HCT116 (cell line): ENCODE results near the gene CCNC. TPM values are rescaled to one million over a fixed set of nuclear protein-coding genes. Genes with fewer than 3 reads are reported as not detected.

Source experiments
- ATAC-seq: fragments of 200-7000 bp; cut with Tn5 transposase; 2 replicates; pipeline ENCODE4 v1.9.1; 2020; ENCODE audit warnings: mild to moderate bottlenecking, moderate library complexity
- BruUV-seq: library from RNA; stranded (reverse); fragments of 400-500 nt; replicated peaks from 2 replicates; lab custom pipeline; 2021; lab: Mats Ljungman, UMichigan
- CTCF ChIA-PET: fragments of 300-600 bp; sonication (Branson Sonifier 250); formaldehyde crosslinking; loops from one replicate; lab custom pipeline; 2021; ENCODE audit warnings: antibody characterized with exemption; lab: Charles Lee
- POLR2A ChIA-PET: fragments of 300-600, 350-600 bp; sonication (Branson Sonifier 250); formaldehyde crosslinking; loops from one replicate; lab custom pipeline; 2021; ENCODE audit warnings: antibody characterized with exemption; lab: Charles Lee
- RAD21 ChIA-PET, 2 experiments: fragments of 300-600 bp; sonication (Branson Sonifier 250); formaldehyde crosslinking; loops; one replicate each; lab custom pipeline; 2023; ENCODE audit warnings: low total read pairs in 2 of 2; ENCODE audit not compliant: uncharacterized antibody in 2 of 2, unreplicated experiment in 2 of 2, low non-redundant PET in 1 of 2; lab: Charles Lee
- DNase-seq: peaks from one replicate; pipeline ENCODE4 v3.0.0-alpha.2; 2010; ENCODE audit warnings: low read depth, low spot score
- H2AFZ ChIP-seq: fragments of 200-600 bp; shearing (Covaris generic), sonication (generic); 2 replicates; pipeline ENCODE4 v1.6.1; 2017; ENCODE audit warnings: low read depth, mixed run types, mixed read lengths, antibody characterized with exemption, low read length; ENCODE audit not compliant: poor library complexity, severe bottlenecking
- H3K27ac ChIP-seq: 2 replicates; pipeline ENCODE4 v1.5.1; 2012; ENCODE audit warnings: low read depth, low read length
- H3K27me3 ChIP-seq: fragments of 200-600 bp; sonication (generic); 2 replicates; pipeline ENCODE4 v1.6.1; 2016; ENCODE audit warnings: mixed run types, low read length, mixed read lengths; ENCODE audit not compliant: insufficient read depth
- H3K36me3 ChIP-seq, 2 experiments: fragments of 200-500 bp in 1 of 2; fragments of 200-600 bp in 1 of 2; sonication (Bioruptor generic) in 1 of 2; sonication (generic) in 1 of 2; 2 replicates each; pipeline versions ENCODE4 v1.5.1 to v1.6.1; 2014 to 2016; ENCODE audit warnings: low read length in 2 of 2, inconsistent platforms in 1 of 2, mixed read lengths in 1 of 2, mixed run types in 1 of 2; ENCODE audit not compliant: insufficient read depth in 2 of 2, control insufficient read depth in 1 of 2
- H3K4me1 ChIP-seq, 2 experiments: fragments of 200-600 bp in 1 of 2; sonication (generic) in 1 of 2; 2 replicates each; pipeline versions ENCODE4 v1.5.1 to v1.6.1; 2012 to 2017; ENCODE audit warnings: low read length in 2 of 2, inconsistent platforms in 1 of 2, mild to moderate bottlenecking in 1 of 2, mixed read lengths in 1 of 2, mixed run types in 1 of 2, moderate library complexity in 1 of 2; ENCODE audit not compliant: insufficient read depth in 2 of 2, control insufficient read depth in 1 of 2
- H3K4me2 ChIP-seq: fragments of 200-600 bp; sonication (generic); 2 replicates; pipeline ENCODE4 v1.6.1; 2017; ENCODE audit warnings: mixed run types, low read length, mixed read lengths
- H3K4me3 ChIP-seq, 2 experiments: fragments of 200-600 bp in 1 of 2; sonication (generic) in 1 of 2; replicated peaks in 1 of 2; 2 replicates each; pipeline ENCODE4 v1.5.1; 2011 to 2016; ENCODE audit warnings: low read length in 2 of 2, control low read depth in 1 of 2, low read depth in 1 of 2, mild to moderate bottlenecking in 1 of 2, mixed read lengths in 1 of 2, mixed run types in 1 of 2
- H3K79me2 ChIP-seq: fragments of 200-600 bp; sonication (generic); 2 replicates; pipeline ENCODE4 v1.6.1; 2017; ENCODE audit warnings: mild to moderate bottlenecking, mixed run types, low read length, moderate library complexity, mixed read lengths; ENCODE audit not compliant: insufficient read depth
- H3K9ac ChIP-seq: fragments of 200-600 bp; sonication (generic); 2 replicates; pipeline ENCODE4 v1.6.1; 2016; ENCODE audit warnings: low read length, mixed read lengths
- H3K9me2 ChIP-seq: fragments of 200-600 bp; sonication (generic), shearing (Covaris generic); 2 replicates; pipeline ENCODE4 v1.6.1; 2017; ENCODE audit warnings: mixed run types, mild to moderate bottlenecking, moderate library complexity; ENCODE audit not compliant: insufficient read depth
- H3K9me3 ChIP-seq, 2 experiments: fragments of 200-500 bp in 1 of 2; fragments of 200-600 bp in 1 of 2; sonication (Bioruptor generic) in 1 of 2; sonication (generic) in 1 of 2; 2 replicates each; pipeline ENCODE4 v1.6.1; 2014 to 2017; ENCODE audit warnings: low read length in 2 of 2, mixed read lengths in 2 of 2, inconsistent platforms in 1 of 2, low read depth in 1 of 2, mild to moderate bottlenecking in 1 of 2, mixed run types in 1 of 2, moderate library complexity in 1 of 2; ENCODE audit not compliant: control insufficient read depth in 1 of 2, insufficient read depth in 1 of 2
- H4K20me1 ChIP-seq: fragments of 200-600 bp; sonication (generic), shearing (Covaris generic); 2 replicates; pipeline ENCODE4 v1.6.1; 2017; ENCODE audit warnings: mixed run types, mild to moderate bottlenecking, moderate library complexity; ENCODE audit not compliant: insufficient read depth
- ATF3 ChIP-seq: IDR thresholded peaks from 2 replicates; pipeline ENCODE4 v1.6.1; 2012
- CBX3 ChIP-seq: IDR thresholded peaks from 2 replicates; pipeline ENCODE4 v1.6.1; 2012; ENCODE audit warnings: low read depth
- CEBPB ChIP-seq: IDR thresholded peaks from 2 replicates; pipeline ENCODE4 v1.6.1; 2012; ENCODE audit warnings: low read depth
- CTCF ChIP-seq, 3 experiments: fragments of 200-600 bp in 1 of 3; sonication (generic) in 1 of 3; IDR thresholded peaks in 2 of 3; conservative IDR thresholded peaks in 1 of 3; 2 replicates each; pipeline ENCODE4 v1.5.1; 2012 to 2017; ENCODE audit warnings: low read depth in 2 of 3, low read length in 2 of 3, antibody characterized with exemption in 1 of 3, borderline replicate concordance in 1 of 3, control low read depth in 1 of 3, mild to moderate bottlenecking in 1 of 3, mixed read lengths in 1 of 3, mixed run types in 1 of 3, moderate library complexity in 1 of 3; ENCODE audit not compliant: insufficient read depth in 1 of 3
- EGR1 ChIP-seq: IDR thresholded peaks from 2 replicates; pipeline ENCODE4 v1.6.1; 2012; ENCODE audit warnings: low read depth
- EZH2 ChIP-seq: fragments of 200-600 bp; sonication (generic); IDR thresholded peaks from 2 replicates; pipeline ENCODE4 v1.6.1; 2017; ENCODE audit warnings: antibody characterized with exemption, mixed run types
- FOSL1 ChIP-seq: IDR thresholded peaks from 2 replicates; pipeline ENCODE4 v1.6.1; 2012; ENCODE audit warnings: low read depth
- POLR2A ChIP-seq: IDR thresholded peaks from 2 replicates; pipeline ENCODE4 v1.7.0; 2011; ENCODE audit warnings: borderline replicate concordance; ENCODE audit not compliant: insufficient read depth, insufficient read length; ENCODE audit errors: extremely low read depth
- SIN3A ChIP-seq: IDR thresholded peaks from 2 replicates; pipeline ENCODE4 v1.6.1; 2012; ENCODE audit warnings: low read depth
- SP1 ChIP-seq: IDR thresholded peaks from 2 replicates; pipeline ENCODE4 v1.6.1; 2012; ENCODE audit warnings: low read depth
- TCF7L2 ChIP-seq: IDR thresholded peaks from 2 replicates; pipeline ENCODE4 v1.7.0; 2011; ENCODE audit warnings: borderline replicate concordance, inconsistent platforms; ENCODE audit not compliant: insufficient read depth, insufficient read length; ENCODE audit errors: extremely low read depth
- YY1 ChIP-seq: IDR thresholded peaks from 2 replicates; pipeline ENCODE4 v1.6.1; 2011; ENCODE audit warnings: low read length, low read depth, moderate library complexity, mild to moderate bottlenecking; ENCODE audit not compliant: insufficient replicate concordance; ENCODE audit errors: extremely low read depth
- ZBTB33 ChIP-seq: IDR thresholded peaks from 2 replicates; pipeline ENCODE4 v1.6.1; 2011; ENCODE audit warnings: mild to moderate bottlenecking, low read length, moderate library complexity; ENCODE audit not compliant: insufficient replicate concordance; ENCODE audit errors: extremely low read depth
- ZFX ChIP-seq: fragments of 450-650 bp; IDR thresholded peaks from 2 replicates; pipeline ENCODE4 v1.6.1; 2017
- ZNF274 ChIP-seq: fragments of 200-500 bp; sonication (Bioruptor generic); IDR thresholded peaks from 2 replicates; pipeline ENCODE4 v1.6.1; 2014; ENCODE audit warnings: mild to moderate bottlenecking, low read depth, low read length, inconsistent platforms
- intact Hi-C: fragments of 100-400 bp; cut with micrococcal nuclease; formaldehyde crosslinking; loops from 2 replicates; pipeline ENCODE4 v1.10.0; 2022
- total RNA-seq: library from RNA; stranded (reverse); gene quantifications from one replicate; pipeline ENCODE4 v1.2.1, GENCODE V29; 2021; ENCODE audit not compliant: unreplicated experiment

Gene CCNC
- total RNA-seq, 1 experiment from 2014 or later, result 78.5 TPM

GRCh38 chr6:99606656-99607415 is 38.4 kb upstream of the CCNC start, which contains the start of gene PRDM13:
PRDM13 (plus strand) TSS chr6:99606833; CDS start chr6:99607035, 202 bp downstream.
- intact Hi-C loops, result no loop called here
- no peaks in the 10 kb centered on the region for H3K36me3 ChIP-seq
- no peak within 1 kb of the TSS for H2AFZ ChIP-seq
- BruUV-seq, result no TSS peak
- DNase-seq (no peak), ATAC-seq (no peak)
- no peaks in the 10 kb centered on the region for H3K79me2 ChIP-seq
- no peaks in the 10 kb centered on the region for H3K27me3 ChIP-seq
- ChIA-PET POLR2A (no interaction called here), RAD21 (no interaction called here), CTCF (no interaction called here)
- H3K4me3 ChIP-seq, result no peak within 1 kb of the TSS
- no peak within 1 kb of the TSS for H3K27ac ChIP-seq
- no peak within 1 kb of the TSS for H3K9ac ChIP-seq
- no peaks in the 10 kb centered on the region for H4K20me1 ChIP-seq
- H3K9me3 ChIP-seq, result no peaks in the 10 kb centered on the region
- TF ChIP-seq CEBPB (no peak), CBX3 (no peak), EGR1 (no peak), SP1 (no peak)
- TF ChIP-seq, all 23 proteins: peak for 0
- H3K4me2 ChIP-seq, result no peak within 1 kb of the TSS
- H3K9me2 ChIP-seq, result no peaks in the 10 kb centered on the region
- H3K4me1 ChIP-seq, result no peaks in the 10 kb centered on the region

GRCh38 chr6:99605911-99606655 is 37.6 kb upstream of the CCNC start:
- BruUV-seq, result no TSS peak
- no peak overlapping the region for H2AFZ ChIP-seq
- no peaks in the 10 kb centered on the region for H3K9me2 ChIP-seq
- no peaks in the 10 kb centered on the region for H4K20me1 ChIP-seq
- no peak for ATAC-seq
- ChIA-PET POLR2A (no interaction called here), RAD21 (no interaction called here), CTCF (no interaction called here)
- intact Hi-C loops, result no loop called here
- no peak overlapping the region for H3K27ac ChIP-seq
- H3K9me3 ChIP-seq, result no peaks in the 10 kb centered on the region
- no peak for TF ChIP-seq ZFX
- TF ChIP-seq SIN3A, result no peak
- TF ChIP-seq ZBTB33, result no peak
- no peak for TF ChIP-seq CTCF (IDR thresholded peaks at IDR 0.05 in 2 of 3, conservative IDR thresholded peaks at IDR 0.05 in 1 of 3; ENCODE audit: borderline replicate concordance in 1 of 3, insufficient read depth in 1 of 3, low read depth in 2 of 3, low read length in 2 of 3)
- TF ChIP-seq EZH2, result no peak
- no peak for TF ChIP-seq YY1
- TF ChIP-seq POLR2A, result no peak
- no peak for TF ChIP-seq TCF7L2
- no peak for TF ChIP-seq ZNF274
- TF ChIP-seq ATF3, result no peak
- TF ChIP-seq FOSL1, result no peak
- H3K79me2 ChIP-seq, result no peaks in the 10 kb centered on the region
- no peaks in the 10 kb centered on the region for H3K36me3 ChIP-seq
- no peaks in the 10 kb centered on the region for H3K27me3 ChIP-seq
- H3K9ac ChIP-seq, result no peak overlapping the region
- no peak overlapping the region for H3K4me3 ChIP-seq
- H3K4me2 ChIP-seq, result no peak overlapping the region
- no peak for DNase-seq
- no peaks in the 10 kb centered on the region for H3K4me1 ChIP-seq
